HG02759 (cell line): ENCODE measurements around the gene EEIG2.

Experiments
- ATAC-seq: cut with Tn5 transposase; IDR thresholded peaks from one replicate; pipeline ENCODE4 v1.9.1; 2021; ENCODE audit warnings: mild to moderate bottlenecking, moderate library complexity; ENCODE audit not compliant: unreplicated experiment

EEIG2 gene

GRCh38 chr1:108575375-108575774 lies 15.5 kb downstream of the EEIG2 start:
- no peak for ATAC-seq

- ATAC-seq = no peak
These were observed 24.0 kb downstream of the EEIG2 start for GRCh38 chr1:108583757-108584427.

- no peak for ATAC-seq
These were observed 24.5 kb downstream of the EEIG2 start for GRCh38 chr1:108584428-108584856.

GRCh38 chr1:108585313-108585712 lies 25.4 kb downstream of the EEIG2 start:
- ATAC-seq = no peak

- no peak for ATAC-seq
These were observed 30.5 kb downstream of the EEIG2 start for GRCh38 chr1:108590441-108590840.

GRCh38 chr1:108590957-108591356 lies 31.1 kb downstream of the EEIG2 start:
- ATAC-seq = no peak

GRCh38 chr1:108591466-108591865 lies 31.6 kb downstream of the EEIG2 start:
- no peak for ATAC-seq

GRCh38 chr1:108592030-108592759 lies 32.3 kb downstream of the EEIG2 start:
- no peak for ATAC-seq

GRCh38 chr1:108593448-108593847 lies 33.5 kb downstream of the EEIG2 start:
- no peak for ATAC-seq

- ATAC-seq = no peak
These were observed 35.6 kb downstream of the EEIG2 start for GRCh38 chr1:108595507-108595906.

GRCh38 chr1:108597041-108597440 lies 37.1 kb downstream of the EEIG2 start:
- no peak for ATAC-seq

- no peak for ATAC-seq
These were observed 38.4 kb downstream of the EEIG2 start for GRCh38 chr1:108598340-108598739.

- no peak for ATAC-seq
These were observed 40.6 kb downstream of the EEIG2 start for GRCh38 chr1:108600504-108600903.

- ATAC-seq = no peak
These were observed 42.0 kb downstream of the EEIG2 start for GRCh38 chr1:108601708-108602410.

GRCh38 chr1:108605633-108606032 lies 45.7 kb downstream of the EEIG2 start:
- no peak for ATAC-seq

- no peak for ATAC-seq
These were observed 46.6 kb downstream of the EEIG2 start for GRCh38 chr1:108606478-108606877.

GRCh38 chr1:108609483-108610049 lies 49.7 kb downstream of the EEIG2 start:
- no peak for ATAC-seq
